ENCODE data around the gene CCDC92B.

Gene CCDC92B

GRCh38 chr17:2777242-2777867, 27.9 kb upstream of the CCDC92B start:
- DNase-seq, result no peak

- no peak for DNase-seq
Measured at GRCh38 chr17:2776589-2777241, 27.3 kb upstream of the CCDC92B start.

DNA sequence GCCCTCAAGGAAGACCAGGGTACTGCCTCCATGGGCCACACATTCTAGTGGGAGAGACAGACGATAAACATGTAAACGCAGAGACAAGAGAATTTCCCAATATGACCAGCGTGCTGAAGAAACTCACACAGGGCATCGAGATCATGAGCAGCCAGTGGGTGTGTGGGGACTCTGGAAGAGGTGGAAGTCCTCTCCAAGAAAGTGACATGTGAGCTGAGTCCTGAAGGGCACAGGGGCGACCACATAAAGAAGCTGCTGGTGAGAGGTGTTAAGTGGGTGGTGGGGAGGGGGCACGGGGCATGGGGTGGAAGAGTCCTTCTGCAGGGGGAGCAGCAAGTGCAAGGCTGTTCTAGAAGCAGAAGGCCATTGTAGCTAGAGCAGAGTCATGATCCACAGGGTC, 25.8 kb upstream of the CCDC92B start:
- DNase-seq, result no peak

DNA sequence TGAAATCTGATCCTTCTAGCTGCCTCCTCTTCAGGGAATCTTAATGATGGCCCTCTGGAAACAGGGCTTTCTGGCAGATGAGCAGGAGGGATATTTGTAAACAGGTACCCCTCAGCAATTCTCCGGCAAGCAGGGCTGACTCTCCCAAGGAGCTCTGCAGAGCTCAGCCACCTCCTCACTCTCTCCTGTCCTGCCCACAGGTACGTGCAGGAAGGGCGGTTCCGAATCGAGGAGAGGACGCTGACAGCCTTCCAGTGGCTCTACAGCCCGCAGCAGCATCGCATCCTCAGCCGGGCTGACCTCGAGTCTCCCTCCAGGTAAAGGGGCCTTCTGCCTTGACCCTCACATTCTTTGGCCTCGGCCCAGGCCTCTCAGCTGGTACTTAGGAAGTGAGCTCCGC, 20.7 kb upstream of the CCDC92B start:
- DNase-seq, result no peak

DNA sequence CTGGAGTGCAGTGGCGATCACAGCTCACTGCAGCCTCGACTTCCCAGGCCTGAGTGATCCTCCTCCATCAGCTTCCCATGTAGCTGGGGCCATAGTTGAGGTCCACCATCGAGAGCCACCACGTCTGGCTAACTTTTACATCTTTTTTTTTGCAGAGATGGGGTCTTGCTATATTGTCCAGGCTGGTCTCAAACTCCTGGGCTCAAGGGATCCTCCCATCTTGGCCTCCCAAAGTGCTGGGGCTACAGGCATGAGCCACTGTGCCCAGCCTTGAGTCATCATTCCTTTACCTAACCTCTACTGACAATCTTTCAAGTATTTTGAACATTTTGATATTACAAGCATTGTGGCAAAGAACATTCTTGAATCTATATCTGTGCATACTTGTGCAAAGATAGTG, 9.4 kb upstream of the CCDC92B start:
- no peak for DNase-seq

- no peak for DNase-seq
Measured at GRCh38 chr17:2755891-2756724, 6.7 kb upstream of the CCDC92B start.

GRCh38 chr17:2751491-2751890, 2.0 kb upstream of the CCDC92B start:
- DNase-seq, result no peak

DNA sequence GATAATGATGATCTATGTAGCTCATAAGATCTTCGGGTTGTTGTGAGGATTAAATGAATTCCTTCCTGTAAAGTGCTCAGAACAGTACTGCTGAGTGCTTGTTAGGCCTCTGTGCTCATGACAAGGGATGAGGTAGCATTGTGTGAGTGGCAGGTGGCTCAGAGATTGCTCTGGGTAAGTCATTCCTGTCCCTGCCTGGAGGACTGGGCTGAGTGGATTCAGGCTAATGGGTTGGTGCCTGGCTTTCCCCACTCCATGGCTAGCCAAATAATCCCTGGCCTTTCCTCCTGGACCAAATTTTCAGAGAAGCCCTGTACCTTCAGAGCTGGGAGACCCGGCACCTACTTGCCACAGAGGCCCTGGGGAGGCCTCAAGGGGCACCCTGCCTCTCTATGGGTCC, 1.3 kb upstream of the CCDC92B start:
- DNase-seq, result no peak

GRCh38 chr17:2749784-2750181, 331 bp upstream of the CCDC92B start:
- no peak for DNase-seq

DNA sequence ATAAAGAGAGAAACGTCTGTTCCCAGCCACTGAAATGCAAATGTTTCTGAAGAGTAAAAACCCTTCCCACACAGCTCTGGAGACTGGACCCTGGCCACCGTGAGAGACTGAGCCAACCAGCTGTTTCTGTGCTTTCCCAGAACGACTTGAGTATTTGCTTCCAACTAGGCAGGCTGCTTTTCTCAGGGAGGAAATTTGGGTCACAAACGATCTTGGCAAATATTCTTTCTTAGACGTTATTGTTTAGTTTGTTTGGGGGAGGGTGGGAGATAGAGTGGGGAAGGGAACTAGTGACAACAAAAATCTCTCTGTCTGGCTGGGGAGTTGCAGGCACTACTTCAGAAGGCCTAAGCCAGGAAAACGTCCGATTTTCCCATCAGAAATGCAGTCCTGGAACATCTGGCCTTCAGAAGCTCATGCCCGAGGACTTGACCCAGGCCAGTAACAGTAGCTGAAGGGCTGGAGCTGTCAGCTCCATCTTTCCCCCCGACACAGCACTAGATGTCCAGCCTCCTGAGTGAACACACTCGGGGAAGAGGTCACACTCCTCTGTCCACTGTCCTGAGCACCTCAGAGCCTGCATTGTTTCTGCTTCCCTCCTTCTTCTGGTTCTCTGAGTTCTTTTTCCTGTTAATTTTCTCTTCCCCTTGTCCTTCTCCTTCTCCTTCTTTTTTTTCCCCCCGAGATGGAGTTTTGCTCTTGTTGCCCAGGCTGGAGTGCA, 4.0 kb downstream of the CCDC92B start:
- no peak for DNase-seq

DNA sequence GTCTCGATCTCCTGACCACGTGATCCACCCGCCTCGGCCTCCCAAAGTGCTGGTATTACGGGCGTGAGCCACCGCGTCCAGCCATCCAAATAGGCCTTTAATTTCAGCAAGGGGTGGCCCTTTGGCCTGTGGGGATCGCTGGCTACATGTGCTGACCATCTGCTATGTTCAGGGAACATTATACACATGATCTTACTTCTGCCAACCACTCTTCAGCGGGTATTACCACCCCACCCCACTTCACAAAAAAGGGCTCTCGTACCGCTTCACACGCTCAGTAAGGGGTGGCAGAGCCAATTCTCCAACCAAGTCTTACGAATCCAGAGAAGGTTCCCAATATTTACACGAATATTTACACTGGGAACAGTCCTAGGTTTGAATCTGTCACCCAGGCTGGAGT, 11.8 kb downstream of the CCDC92B start:
- no peak for DNase-seq

DNA sequence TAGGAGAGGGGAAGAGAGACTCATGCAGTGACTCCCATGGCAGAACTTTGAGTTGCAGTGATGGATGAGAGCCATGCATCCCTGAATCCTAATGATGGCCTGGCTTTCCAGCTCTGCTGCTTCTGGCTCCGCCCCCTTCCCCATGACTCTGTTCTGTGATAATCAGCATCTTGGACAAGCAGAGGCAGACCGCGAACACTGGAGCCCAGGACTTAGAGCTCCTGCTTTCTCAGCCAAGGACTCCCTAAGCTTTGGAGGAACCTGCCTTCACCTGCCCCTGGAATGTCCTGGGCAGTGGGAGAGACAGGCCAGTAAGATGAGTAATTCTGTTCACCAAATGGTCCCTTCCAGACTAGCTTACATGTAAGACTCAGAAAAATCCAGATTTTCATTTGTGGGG, 12.5 kb downstream of the CCDC92B start:
- DNase-seq, result no peak

- DNase-seq, result no peak
Measured at GRCh38 chr17:2735896-2736295, 13.6 kb downstream of the CCDC92B start.

DNA sequence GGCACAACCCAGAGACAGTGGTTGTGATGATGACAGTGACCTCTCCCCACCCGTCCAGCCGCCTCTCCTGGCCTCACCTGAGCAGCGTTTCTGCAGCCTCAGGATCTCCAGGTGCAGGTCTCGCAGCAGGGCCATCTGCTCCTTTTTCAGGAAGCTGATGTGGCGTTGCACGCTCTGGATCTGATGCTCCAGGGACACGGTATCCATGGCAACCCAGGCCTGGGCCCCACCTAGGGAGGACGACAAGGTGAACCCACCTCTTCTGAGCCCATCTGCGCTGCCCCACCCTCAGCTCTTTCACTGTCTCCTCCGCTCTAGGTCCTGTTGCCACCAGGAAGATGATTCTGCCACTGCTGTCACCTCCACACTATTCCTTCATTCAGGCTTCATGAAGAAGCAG, 14.5 kb downstream of the CCDC92B start:
- DNase-seq, result no peak

- no peak for DNase-seq
Measured at GRCh38 chr17:2731807-2732206, 17.6 kb downstream of the CCDC92B start.

- DNase-seq, result no peak
Measured at GRCh38 chr17:2730764-2731353, 18.6 kb downstream of the CCDC92B start.

DNA sequence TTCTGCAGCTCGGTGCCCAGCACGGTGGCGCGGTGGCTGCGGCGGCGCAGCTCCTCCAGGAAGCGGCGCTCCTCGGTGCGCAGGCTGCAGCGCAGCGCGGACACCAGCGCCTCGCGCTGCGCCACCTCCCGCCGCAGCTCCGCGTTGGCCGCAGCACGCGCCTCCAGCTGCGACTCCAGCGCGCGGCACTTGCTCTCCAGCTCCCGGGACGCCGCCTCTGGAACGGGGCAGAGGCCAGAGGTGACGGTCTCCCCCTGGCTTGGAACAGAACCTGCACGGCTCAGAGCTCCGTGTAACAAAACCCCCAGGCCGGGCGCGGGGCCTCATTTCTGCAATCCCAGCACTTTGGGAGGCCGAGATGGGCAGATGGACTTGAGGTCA, 24.7 kb downstream of the CCDC92B start:
- DNase-seq, result no peak

- no peak for DNase-seq
Measured at GRCh38 chr17:2723997-2724783, 25.3 kb downstream of the CCDC92B start.

- no peak for DNase-seq
Measured at GRCh38 chr17:2723505-2723996, 25.9 kb downstream of the CCDC92B start.

DNA sequence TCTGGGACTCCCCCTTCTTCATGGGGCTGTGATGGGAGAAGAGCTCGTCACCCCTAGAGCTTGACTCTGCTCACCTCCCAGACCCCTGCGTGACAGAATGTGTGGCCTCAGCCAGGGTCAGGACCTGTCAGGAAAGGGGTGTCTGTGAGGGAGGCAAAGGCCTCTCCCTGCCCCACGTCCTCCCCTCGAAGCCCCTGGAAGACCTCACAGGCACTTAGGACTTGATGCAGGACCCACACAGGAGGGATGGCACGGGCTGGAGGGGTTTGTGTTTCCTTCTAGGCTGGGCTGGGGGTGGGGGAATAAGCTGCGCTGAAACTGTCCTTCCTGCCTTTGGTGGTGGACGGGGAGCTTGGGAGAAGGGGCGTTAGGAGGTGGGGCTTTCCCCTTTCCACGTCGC, 26.8 kb downstream of the CCDC92B start:
- no peak for DNase-seq

- DNase-seq, result no peak
Measured at GRCh38 chr17:2721603-2722002, 27.8 kb downstream of the CCDC92B start.

- DNase-seq, result no peak
Measured at GRCh38 chr17:2719861-2720260, 29.6 kb downstream of the CCDC92B start.

All from NCI-H1436 treated with DMSO at 0.1 percent for 48 hours (cell line).